GM19328 (cell line): ENCODE measurements around the gene CLCN7.

Source experiments
- ATAC-seq: cut with Tn5 transposase; IDR thresholded peaks from one replicate; pipeline ENCODE4 v1.9.1; 2021; ENCODE audit warnings: mild to moderate bottlenecking, moderate library complexity; ENCODE audit not compliant: unreplicated experiment

CLCN7 gene

GRCh38 chr16:1474796-1475551 lies at the start of gene CLCN7:
TSS of gene CLCN7 (minus strand) at chr16:1475028. CDS start at chr16:1474974, 54 bp downstream.
- peak; percentile 90 for ATAC-seq

DNA sequence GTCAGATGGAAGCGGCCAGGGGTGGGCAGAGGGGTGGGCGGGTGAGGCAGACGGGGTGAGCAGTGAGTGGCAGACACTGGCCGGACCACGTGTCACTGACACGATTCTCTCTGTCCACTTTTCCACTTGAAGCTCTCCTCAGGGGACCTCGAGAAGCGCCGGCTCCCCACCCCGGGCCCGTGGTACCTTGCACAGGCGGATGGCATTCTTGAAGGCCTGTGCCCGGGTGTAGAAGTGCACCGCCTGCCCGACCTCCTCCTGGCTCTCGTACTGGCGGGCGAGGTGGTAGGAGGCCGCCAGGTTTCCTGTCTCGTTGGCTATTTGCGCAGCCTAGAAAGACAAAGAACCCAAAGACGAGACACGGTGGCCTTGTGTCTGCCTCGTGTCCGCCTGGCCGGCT lies 49.5 kb upstream of the CLCN7 start:
- ATAC-seq = no peak

DNA sequence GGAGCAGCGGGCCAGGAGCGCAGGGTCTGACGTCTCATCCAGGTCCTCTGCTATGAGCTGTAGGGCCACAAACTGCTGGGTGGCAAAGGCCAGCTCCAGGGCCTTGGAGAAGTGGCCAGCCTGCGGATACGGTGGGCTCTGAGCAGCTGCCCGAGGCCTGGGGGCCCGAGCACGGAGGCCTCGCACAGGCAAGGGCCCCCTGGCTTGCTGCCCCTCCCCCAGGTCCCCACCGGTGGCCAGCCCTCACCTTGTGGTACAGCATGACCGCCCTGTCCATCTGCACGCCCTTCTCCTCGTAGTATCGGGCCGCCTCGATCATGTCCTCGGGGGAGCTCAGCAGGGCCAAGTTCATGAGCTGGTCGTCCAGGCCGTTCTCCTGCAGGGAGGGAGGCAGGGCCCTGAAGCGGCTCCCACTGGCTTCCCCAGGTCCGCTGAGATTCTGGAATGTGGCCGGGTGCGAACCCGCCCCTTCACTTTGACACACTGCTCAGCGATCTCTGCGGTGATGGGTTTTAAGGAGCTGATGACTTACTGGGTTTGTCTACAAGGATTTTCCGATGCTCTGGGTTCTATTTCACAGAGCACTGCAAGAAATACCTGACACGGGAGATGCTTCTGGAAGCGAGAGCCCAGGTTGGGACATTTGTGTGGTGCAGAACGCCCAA lies 48.9 kb upstream of the CLCN7 start:
- ATAC-seq = no peak

GRCh38 chr16:1520461-1520860 lies 45.6 kb upstream of the CLCN7 start:
- no peak for ATAC-seq

DNA sequence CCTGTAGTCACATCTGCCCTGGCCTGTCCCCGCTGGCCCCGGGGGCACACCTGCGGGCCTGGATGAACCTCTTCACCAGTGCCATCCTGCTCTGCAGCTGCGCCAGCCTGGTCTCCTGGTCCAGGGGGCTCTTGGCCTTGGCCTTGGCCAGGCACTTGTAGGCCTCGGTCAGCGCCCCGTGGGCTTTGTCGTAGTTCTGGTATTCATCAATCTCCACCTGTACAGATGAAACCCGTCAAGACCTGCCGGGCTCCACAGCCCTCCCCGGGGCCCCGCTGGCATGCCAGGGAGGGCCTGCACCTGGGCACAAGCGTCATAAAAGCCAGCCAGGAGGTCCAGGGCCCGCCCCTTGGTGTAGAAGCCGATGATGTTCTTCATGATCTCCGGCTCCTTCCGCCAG lies 45.0 kb upstream of the CLCN7 start:
- no peak for ATAC-seq

- no peak for ATAC-seq
These were observed 43.9 kb upstream of the CLCN7 start for GRCh38 chr16:1518626-1519135.

DNA sequence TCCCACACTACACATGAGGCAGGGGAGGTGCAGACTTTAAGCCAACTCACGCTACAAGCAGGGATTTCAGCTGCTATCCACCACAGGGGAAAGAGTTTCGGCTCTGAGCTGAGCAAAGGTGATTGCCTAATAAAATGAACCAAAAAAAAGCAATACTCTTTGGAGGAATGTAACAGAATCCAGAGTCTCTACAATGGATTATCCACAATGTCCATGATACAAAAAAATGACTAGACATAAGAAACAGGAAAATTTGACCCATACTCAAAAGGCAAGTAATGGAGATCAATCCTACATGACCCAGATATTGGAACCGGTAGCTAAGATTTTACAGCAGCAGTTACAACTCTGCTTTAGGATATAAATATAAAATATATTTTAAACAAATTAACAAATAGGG lies 39.7 kb upstream of the CLCN7 start:
- ATAC-seq = no peak

- no peak for ATAC-seq
These were observed 37.9 kb upstream of the CLCN7 start for GRCh38 chr16:1512774-1513173.

GRCh38 chr16:1511662-1512569 lies 37.1 kb upstream of the CLCN7 start:
- no peak for ATAC-seq

DNA sequence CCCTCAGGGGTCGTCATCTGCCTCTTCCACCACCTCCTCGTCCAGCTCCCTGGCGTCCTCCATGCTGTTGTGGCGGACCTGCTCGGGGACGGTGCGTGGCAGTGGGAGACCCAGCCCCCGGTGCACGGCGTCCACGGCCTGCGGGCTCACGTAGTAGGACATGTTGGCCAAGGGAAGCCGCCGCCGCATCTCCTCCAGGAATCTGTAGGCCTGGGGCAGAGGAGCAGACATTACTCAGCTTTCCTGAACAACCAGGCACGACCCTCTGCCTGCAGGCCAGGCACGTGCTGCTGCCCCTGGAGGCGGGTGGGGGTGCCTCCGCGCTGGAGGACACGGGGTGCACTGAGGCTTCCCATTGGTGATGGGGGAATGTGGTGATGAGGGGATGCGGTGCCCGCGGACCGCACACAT lies 36.1 kb upstream of the CLCN7 start:
- no peak for ATAC-seq

DNA sequence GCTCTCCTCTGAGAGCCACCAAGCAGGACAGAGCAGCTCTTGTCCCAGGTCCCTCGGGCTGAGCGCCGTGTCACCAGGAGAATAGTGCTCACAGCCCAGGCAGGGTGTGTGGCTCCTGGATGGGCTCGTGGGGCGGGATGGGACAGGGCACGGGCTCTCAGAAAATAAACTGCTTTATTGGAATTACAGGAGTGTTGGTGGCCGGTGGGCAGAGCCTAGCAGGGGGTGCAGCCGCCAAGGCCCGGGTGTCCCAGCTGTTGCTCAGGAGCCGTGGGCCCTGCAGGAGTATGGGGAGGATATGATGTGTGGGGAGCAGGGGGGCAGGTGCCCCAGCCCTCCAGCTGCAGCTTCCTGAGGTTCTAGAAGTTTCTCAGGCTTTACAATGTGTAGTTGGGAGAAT lies 35.4 kb upstream of the CLCN7 start:
- ATAC-seq = no peak

GRCh38 chr16:1509307-1510221 lies 34.7 kb upstream of the CLCN7 start:
- ATAC-seq = no peak

DNA sequence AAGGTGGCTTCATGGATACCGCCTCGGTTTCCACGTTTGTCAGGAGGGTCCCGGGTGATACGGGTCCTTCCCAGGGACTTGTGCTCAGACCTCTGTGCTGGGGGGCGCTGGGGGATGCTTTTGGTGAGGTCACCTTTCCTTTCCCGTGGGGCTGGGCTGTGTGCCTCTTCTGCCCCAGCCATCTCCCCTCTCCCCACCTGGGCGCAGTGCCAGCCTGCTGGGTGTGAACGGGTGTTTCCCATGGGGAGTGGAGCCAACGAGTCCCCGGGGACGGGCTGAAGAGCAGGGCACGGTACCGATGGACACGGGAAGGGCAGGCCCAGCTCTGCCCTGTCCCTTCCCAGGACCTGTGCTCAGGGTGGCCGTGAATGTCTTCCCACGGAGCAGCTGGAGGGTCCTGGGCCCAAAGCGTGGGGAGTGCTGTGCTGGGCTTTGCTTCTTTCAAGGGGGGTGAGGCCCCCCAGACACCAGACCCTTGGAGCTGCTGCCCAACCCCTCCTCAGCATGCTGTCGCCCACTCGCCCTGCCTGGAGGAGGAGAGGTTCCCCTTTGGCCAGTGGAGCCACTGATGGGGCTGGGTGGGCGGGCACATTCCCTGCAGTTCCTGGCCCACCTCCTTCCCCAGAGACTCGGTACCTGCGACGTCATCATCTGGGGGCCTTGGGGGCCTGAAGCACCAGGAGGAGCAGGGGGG lies 33.8 kb upstream of the CLCN7 start:
- ATAC-seq = no peak

DNA sequence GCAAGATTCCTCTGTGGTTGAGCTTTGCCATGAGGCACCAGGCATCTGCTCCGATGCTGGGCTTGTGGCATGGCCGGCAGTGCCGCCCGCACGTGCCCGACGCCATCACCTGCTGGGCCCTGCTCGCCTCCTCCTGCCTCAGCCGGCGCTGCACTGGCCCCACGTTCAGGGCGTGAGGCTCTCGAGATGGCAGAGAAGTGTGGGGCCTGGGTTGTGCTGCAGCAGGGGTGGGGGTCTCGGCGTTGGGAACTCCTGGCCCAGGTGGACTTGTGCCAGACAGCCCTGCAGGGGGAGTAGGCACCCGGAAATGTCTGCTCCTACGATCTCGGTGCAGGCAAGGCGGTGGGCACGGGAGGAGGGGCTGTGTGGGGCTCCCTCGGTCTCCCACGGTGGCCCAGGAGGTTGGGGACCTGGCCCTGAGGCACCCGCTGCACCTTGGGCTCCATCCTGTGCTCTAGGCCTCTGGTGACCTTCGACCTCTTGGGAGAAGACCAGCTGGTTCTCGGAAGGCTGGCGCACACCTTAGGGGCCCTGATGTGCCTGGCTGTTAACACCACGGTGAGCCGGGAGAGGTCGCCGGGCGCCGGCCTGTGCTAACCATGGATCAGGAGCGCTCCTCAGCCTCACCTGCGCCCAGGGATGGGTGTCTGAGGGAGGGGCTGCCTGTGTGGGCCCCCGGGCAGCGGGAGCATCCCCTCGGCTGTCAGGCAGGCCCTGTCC lies 31.8 kb upstream of the CLCN7 start:
- ATAC-seq = no peak

- ATAC-seq = no peak
These were observed 31.1 kb upstream of the CLCN7 start for GRCh38 chr16:1505912-1506311.

DNA sequence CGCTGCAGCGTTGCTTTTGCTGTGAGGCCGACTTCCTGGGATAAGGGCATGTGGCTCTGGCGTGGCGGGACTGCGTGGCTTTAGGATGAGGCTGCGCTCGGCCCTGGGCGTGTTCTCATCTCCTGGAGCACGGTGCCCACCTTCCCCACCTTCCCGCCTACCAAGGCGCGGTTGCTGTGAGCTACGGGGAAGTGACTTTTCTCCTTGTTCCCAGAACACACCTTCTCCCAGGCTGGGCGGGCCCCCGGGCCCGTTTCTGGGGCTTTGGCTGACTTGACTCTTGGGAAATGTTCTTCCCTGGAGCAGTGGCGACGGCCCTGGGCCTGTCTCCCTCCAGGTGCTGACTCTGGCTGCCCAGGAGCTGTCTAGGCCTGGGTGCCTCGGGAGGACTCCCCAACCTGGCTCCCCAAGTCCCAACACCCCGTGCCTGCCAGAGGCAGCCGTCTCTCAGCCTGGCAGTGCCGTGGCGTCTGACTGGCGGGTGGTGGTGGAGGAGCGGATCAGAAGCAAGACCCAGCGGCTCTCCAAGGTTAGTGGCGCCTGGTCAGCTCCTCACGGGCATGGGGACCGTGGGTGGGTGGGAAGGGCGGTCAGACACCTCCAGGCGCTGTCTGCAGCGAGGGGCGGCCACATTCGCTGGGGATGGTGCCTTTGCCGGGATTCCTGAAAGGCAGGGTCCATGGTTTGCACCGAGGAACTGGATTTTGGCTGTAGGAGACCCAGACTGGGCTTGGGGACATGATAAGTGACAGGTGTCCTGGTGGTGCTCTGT lies 30.4 kb upstream of the CLCN7 start:
- no peak for ATAC-seq

- no peak for ATAC-seq
These were observed 28.5 kb upstream of the CLCN7 start for GRCh38 chr16:1503110-1503955.
